Nephron (organoid): Measurements from ENCODE around the gene SCPEP1.
"Not testable (repeated sequence)": the region's sequence is repeated elsewhere in the genome, so short reads cannot be mapped to it uniquely, and the experiment has no call there.

ENCODE experiments used
- H3K27ac Mint-ChIP-seq, 3 experiments: 2 replicates each; pipeline ENCODE4 v1.8.0; 2020; ENCODE audit warnings: mixed read lengths in 3 of 3, mild to moderate bottlenecking in 2 of 3, moderate library complexity in 1 of 3
- H3K27me3 Mint-ChIP-seq: 2 replicates; pipeline ENCODE4 v1.8.0; 2021; ENCODE audit warnings: low read depth, mild to moderate bottlenecking, moderate library complexity, mixed read lengths
- H3K36me3 Mint-ChIP-seq: 2 replicates; pipeline ENCODE4 v1.8.0; 2020; ENCODE audit warnings: low read depth, mixed read lengths
- H3K4me1 Mint-ChIP-seq: 2 replicates; pipeline ENCODE4 v1.8.0; 2020; ENCODE audit warnings: mixed read lengths
- H3K4me3 Mint-ChIP-seq, 3 experiments: 2 replicates each; pipeline ENCODE4 v1.8.0; 2020; ENCODE audit warnings: mild to moderate bottlenecking in 3 of 3, mixed read lengths in 3 of 3, moderate library complexity in 2 of 3
- H3K9me3 Mint-ChIP-seq: 2 replicates; pipeline ENCODE4 v1.8.0; 2020; ENCODE audit warnings: mixed read lengths
- TF ChIP-seq, protein P1 (sequence below), 3 experiments: fragments of 200-600 bp; sonication (generic); IDR thresholded peaks; one replicate each; pipeline ENCODE4 v1.5.0; 2021; ENCODE audit warnings: antibody characterized with exemption in 3 of 3; ENCODE audit not compliant: unreplicated experiment in 3 of 3

SCPEP1 gene

DNA sequence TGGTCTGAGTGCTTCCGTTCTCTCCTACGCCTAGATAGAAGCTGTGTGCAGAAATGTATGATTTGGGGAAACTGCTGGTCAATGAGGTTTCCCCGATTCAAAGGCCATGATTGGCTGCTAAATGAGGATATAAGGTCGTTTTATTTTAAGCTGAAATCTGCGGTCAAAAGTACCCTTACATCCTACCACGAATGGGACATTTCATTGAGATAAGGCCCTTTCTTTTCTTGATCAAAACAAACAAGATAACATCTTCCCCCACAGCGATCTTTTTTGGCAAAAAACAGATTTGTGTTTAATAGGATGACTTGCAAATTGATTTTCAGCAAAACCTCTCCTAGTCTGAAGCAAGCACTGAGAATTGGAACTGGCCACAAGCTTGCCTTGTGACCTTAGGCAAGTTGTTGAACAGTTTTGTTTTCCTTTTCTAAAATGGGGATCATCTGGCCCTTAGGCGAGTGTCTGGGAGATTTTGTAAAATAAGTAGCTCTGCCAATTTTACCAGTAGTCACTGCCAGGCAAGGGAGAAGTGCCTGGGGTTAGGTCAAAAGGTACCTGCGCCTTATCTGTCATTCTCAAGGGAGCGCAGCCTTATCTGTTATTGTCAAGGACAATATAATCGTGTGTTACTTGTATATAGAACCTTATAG, 635 bp downstream of the SCPEP1 start:
- Mint-ChIP-seq H3K27me3 (peaks cover 9% of the 10 kb centered on the region), H3K4me3 (peak overlapping the region; percentile 80 to 90 (median 86)), H3K27ac (peak overlapping the region in 1 of 3 experiments; percentile 44), H3K36me3 (peaks cover 4% of the 10 kb centered on the region), H3K9me3 (no peaks in the 10 kb centered on the region), H3K4me1 (peaks cover 32% of the 10 kb centered on the region)
- TF ChIP-seq, protein P1, sequence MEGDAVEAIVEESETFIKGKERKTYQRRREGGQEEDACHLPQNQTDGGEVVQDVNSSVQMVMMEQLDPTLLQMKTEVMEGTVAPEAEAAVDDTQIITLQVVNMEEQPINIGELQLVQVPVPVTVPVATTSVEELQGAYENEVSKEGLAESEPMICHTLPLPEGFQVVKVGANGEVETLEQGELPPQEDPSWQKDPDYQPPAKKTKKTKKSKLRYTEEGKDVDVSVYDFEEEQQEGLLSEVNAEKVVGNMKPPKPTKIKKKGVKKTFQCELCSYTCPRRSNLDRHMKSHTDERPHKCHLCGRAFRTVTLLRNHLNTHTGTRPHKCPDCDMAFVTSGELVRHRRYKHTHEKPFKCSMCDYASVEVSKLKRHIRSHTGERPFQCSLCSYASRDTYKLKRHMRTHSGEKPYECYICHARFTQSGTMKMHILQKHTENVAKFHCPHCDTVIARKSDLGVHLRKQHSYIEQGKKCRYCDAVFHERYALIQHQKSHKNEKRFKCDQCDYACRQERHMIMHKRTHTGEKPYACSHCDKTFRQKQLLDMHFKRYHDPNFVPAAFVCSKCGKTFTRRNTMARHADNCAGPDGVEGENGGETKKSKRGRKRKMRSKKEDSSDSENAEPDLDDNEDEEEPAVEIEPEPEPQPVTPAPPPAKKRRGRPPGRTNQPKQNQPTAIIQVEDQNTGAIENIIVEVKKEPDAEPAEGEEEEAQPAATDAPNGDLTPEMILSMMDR (IDR thresholded peaks at IDR 0.05; ENCODE audit: unreplicated experiment in 3 of 3): no peak

DNA sequence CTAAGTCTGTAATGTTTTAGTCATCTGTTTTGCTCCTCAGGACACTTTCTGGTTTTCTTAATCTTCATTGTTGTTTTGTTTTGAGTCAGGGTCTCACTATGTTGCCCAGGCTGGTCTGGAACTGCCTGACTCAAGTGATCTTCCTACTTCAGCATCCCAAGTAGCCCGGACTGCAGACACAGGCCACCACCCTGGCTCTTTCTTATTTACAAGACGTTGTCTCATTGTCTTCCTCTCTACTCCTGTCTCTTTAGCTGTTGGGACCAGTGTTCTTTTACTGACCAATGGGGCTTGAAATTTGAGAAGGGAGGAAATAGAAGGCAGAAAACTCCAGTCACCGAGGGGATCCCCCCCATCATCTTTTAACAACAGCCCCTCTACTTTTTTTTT, 1.2 kb downstream of the SCPEP1 start:
- peaks cover 32% of the 10 kb centered on the region for H3K4me1 Mint-ChIP-seq
- H3K36me3 Mint-ChIP-seq: peaks cover 5% of the 10 kb centered on the region
- TF ChIP-seq, protein P1 (IDR thresholded peaks at IDR 0.05; ENCODE audit: unreplicated experiment in 3 of 3): no peak
- H3K27ac Mint-ChIP-seq: no peak overlapping the region
- no peaks in the 10 kb centered on the region for H3K9me3 Mint-ChIP-seq
- peaks cover 9% of the 10 kb centered on the region for H3K27me3 Mint-ChIP-seq
- H3K4me3 Mint-ChIP-seq: peak overlapping the region; percentile 80 to 90 (median 86)

DNA sequence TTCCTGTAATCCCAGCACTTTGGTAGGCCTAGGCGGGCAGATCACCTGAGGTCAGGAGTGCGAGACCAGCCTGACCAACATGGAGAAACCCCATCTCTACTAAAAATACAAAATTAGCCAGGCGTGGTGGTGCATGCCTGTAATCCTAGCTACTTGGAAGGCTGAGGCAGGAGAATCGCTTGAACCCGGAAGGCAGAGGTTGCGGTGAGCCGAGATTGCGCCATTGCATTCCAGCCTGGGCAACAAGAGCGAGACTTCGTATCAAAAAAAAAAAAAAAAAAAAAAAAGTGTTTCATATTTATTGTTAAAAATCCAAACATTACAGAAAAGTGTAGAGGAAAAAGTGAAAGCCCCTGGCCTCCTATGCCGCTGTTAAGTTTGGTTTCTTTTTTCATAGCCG, 2.6 kb downstream of the SCPEP1 start:
- not testable (repeated sequence) for H3K27ac Mint-ChIP-seq, H3K4me3 Mint-ChIP-seq, H3K27me3 Mint-ChIP-seq, H3K9me3 Mint-ChIP-seq, H3K36me3 Mint-ChIP-seq
- peaks cover 23% of the 10 kb centered on the region for H3K4me1 Mint-ChIP-seq

DNA sequence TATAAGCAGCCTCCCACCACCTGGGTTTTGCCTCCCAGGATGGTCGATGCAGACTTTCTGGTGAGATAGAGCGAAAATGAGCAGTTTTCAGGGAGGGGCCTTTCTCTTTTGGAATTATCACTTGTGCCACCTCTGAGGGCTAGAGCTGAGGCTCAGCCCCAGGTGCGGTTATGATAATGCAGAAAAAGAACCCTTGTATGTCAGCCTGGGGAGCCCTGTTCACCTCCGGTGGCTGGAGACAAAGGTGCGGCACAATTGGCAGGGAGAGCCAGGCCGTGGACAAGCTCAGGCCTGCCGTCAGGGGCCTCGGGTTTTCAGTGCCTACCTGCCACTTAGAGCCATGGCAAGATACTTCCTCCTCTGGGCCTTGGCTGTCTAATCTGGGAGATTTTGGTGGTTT, 4.4 kb downstream of the SCPEP1 start:
- Mint-ChIP-seq H3K27me3 (no peaks in the 10 kb centered on the region), H3K4me1 (peaks cover 16% of the 10 kb centered on the region), H3K27ac (no peak overlapping the region), H3K9me3 (no peaks in the 10 kb centered on the region), H3K36me3 (peaks cover 16% of the 10 kb centered on the region), H3K4me3 (no peak overlapping the region)
- TF ChIP-seq, protein P1 (IDR thresholded peaks at IDR 0.05; ENCODE audit: unreplicated experiment in 3 of 3): no peak

DNA sequence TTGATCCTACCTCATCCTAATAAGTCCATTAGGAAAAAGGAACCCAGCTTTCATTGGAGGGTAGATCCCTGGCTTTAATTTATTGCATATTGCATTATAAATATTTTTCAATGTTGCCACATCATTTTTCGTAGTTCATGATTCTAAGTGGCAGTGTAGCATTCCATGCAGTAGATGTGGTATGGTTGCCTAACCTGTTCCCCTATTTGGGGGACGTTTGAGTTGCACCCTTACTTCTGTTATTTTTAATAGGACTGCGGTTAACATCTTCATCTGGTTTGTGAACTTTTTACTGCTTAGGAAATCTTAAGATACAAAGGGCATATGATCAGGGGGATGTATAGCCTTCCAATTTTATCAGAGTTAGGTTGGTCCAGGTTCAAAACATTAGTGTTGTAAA, 5.4 kb downstream of the SCPEP1 start:
- peaks cover 10% of the 10 kb centered on the region for H3K4me1 Mint-ChIP-seq
- H3K36me3 Mint-ChIP-seq: peaks cover 26% of the 10 kb centered on the region
- H3K9me3 Mint-ChIP-seq: no peaks in the 10 kb centered on the region
- no peak overlapping the region for H3K4me3 Mint-ChIP-seq
- TF ChIP-seq, protein P1 (IDR thresholded peaks at IDR 0.05; ENCODE audit: unreplicated experiment in 3 of 3): no peak
- no peaks in the 10 kb centered on the region for H3K27me3 Mint-ChIP-seq
- H3K27ac Mint-ChIP-seq: no peak overlapping the region

DNA sequence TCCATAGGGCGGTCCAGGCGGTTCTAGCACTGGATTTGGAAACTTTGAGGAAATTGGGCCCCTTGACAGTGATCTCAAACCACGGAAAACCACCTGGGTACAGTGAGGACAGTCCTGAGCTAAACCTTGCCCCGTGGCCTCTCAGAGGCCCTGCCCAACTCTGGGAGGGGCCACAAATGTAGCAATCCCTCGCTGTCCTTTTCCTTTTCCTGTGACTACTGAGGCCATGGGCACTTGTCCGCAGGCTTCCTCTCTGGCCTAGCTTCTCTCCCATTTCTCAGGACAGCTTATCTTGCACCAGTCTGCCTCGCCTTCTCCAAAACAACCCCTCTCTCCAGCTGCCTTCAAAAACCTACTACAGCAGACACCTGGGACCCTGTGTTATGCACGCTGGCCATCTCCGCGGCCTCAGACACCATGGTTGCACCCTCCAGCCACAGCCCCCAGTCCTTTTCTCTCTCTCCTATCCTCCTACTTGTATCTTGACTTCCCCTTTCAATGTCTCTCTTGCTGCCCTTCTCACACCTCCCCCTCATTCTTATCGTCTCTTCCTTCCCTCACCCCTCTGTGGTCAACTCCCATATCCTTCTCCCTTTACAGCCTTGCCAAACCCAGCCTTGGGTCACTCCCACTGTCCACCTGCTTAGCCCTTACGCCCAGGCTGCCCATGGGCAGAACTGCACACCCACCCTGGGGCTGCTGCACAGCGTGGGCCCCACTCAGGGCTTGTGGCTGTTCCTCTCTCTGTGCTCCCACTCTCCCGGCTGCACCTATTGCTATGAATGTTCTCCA, 7.6 kb downstream of the SCPEP1 start:
- Mint-ChIP-seq H3K4me1 (no peaks in the 10 kb centered on the region), H3K9me3 (no peaks in the 10 kb centered on the region), H3K4me3 (no peak overlapping the region), H3K27me3 (no peaks in the 10 kb centered on the region), H3K36me3 (peaks cover 34% of the 10 kb centered on the region), H3K27ac (peak overlapping the region in 1 of 3 experiments; percentile 22)
- TF ChIP-seq, protein P1 (IDR thresholded peaks at IDR 0.05; ENCODE audit: unreplicated experiment in 3 of 3): no peak
